Panc1 (cell line): ENCODE results near the gene NUSAP1.

Experiments used
- CTCF ChIP-seq: fragments of 450-650 bp; IDR thresholded peaks from 2 replicates; pipeline ENCODE4 v1.5.1; 2017; ENCODE audit warnings: mild to moderate bottlenecking
- POLR2AphosphoS5 ChIP-seq: IDR thresholded peaks from 2 replicates; pipeline ENCODE4 v1.6.1; 2012; ENCODE audit warnings: mild to moderate bottlenecking, low read depth, low read length, moderate library complexity
- SIN3A ChIP-seq: IDR thresholded peaks from 2 replicates; pipeline ENCODE4 v1.6.1; 2012; ENCODE audit warnings: low read depth, mild to moderate bottlenecking, low read length, moderate library complexity, borderline replicate concordance; ENCODE audit not compliant: insufficient read depth

GRCh38 chr15:41284427-41285177 is 48.1 kb upstream of the NUSAP1 start:
- TF ChIP-seq CTCF (no peak), POLR2AphosphoS5 (no peak), SIN3A (no peak)
